Psoas muscle (tissue), 8 donors: ENCODE results near the gene RNF44. TPM values are rescaled to one million over a fixed set of nuclear protein-coding genes. Genes with fewer than 3 reads are reported as not detected.

Source experiments
- ATAC-seq, 4 donors: fragments of 200-7000 bp; cut with Tn5 transposase; one replicate each; pipeline ENCODE4 v1.9.1; 2020; ENCODE audit warnings: moderate library complexity in 3 of 4, mild to moderate bottlenecking in 2 of 4
- DNase-seq, 2 donors: peaks; one replicate each; pipeline ENCODE4 v3.0.0-alpha.2; 2020
- H3K27ac ChIP-seq: fragments of 200-600 bp; one replicate; pipeline ENCODE4 v1.8.0; 2022
- H3K27me3 ChIP-seq, 3 donors: fragments of 200-600 bp in 1 of 3; one replicate each; pipeline versions ENCODE4 v1.6.1 to v1.8.0; 2013 to 2022; ENCODE audit warnings: low read length in 2 of 3, mild to moderate bottlenecking in 2 of 3, moderate library complexity in 1 of 3; ENCODE audit not compliant: insufficient read depth in 3 of 3
- H3K36me3 ChIP-seq, 2 donors: fragments of 200-600 bp in 1 of 2; one replicate each; pipeline versions ENCODE4 v1.6.1 to v1.8.0; 2013 to 2022; ENCODE audit warnings: low read depth in 1 of 2, mild to moderate bottlenecking in 1 of 2, moderate library complexity in 1 of 2; ENCODE audit not compliant: insufficient read depth in 1 of 2
- H3K4me1 ChIP-seq: fragments of 200-600 bp; one replicate; pipeline ENCODE4 v1.8.0; 2022
- H3K4me3 ChIP-seq: fragments of 200-600 bp; one replicate; pipeline ENCODE4 v1.8.0; 2022; ENCODE audit warnings: mild to moderate bottlenecking
- H3K9me3 ChIP-seq: fragments of 200-600 bp; one replicate; pipeline ENCODE4 v1.8.0; 2022
- WGBS, 3 donors: extraction: QIAGEN DNeasy Blood & Tissue Kit; methylation state at CpG; one replicate each; pipeline versions ENCODE4 v1.1.6 to v1.1.7; 2013; 5-methylcytosine and 5-hydroxymethylcytosine counted together
- intact Hi-C, 2 donors: fragments of 100-400 bp; cut with DNase I; formaldehyde crosslinking; loops; one replicate each; pipeline versions ENCODE4 v1.11.0 to v1.14.2; 2022
- polyA plus RNA-seq, 3 donors: library from polyadenylated mRNA; stranded (reverse); fragments of 200-250 nt; gene quantifications; one replicate each; pipeline ENCODE4 v1.2.3, GENCODE V29; 2013
- total RNA-seq, 4 donors: library from RNA; stranded (reverse); fragmentation: NEBNext Ultra II Directional in 2 of 4; extraction: Animal tissue kit (Norgen Biotek cat#: 25700) in 2 of 4; gene quantifications; one replicate each; pipeline versions ENCODE4 v1.2.1 to v1.2.4, GENCODE V29; 2021 to 2023
- TF ChIP-seq, protein P1 (sequence below): fragments of 200-600 bp; IDR thresholded peaks from one replicate; pipeline ENCODE4 v1.8.0; 2022; ENCODE audit warnings: antibody characterized with exemption
- donor health status: healthy with polysubstance abuse.
- donor health status: DM: no; HTN: no; CAD: no; lungs with moderate emphysema.
- donor health status: Bipolar disorder and iron deficiency.
- donor health status: healthy.
- donor health status: DM: yes; HTN: yes; CAD: no.
- donor health status: DM: no; HTN: no; CAD: no.
- donor health status: DM: no; HTN: no; CAD: no.
- donor health status: DM: yes; HTN: yes; CAD: no.

Gene RNF44
- total and polyA plus RNA-seq, 7 donors = 5.6 to 22.4 (median 14.2) TPM

DNA sequence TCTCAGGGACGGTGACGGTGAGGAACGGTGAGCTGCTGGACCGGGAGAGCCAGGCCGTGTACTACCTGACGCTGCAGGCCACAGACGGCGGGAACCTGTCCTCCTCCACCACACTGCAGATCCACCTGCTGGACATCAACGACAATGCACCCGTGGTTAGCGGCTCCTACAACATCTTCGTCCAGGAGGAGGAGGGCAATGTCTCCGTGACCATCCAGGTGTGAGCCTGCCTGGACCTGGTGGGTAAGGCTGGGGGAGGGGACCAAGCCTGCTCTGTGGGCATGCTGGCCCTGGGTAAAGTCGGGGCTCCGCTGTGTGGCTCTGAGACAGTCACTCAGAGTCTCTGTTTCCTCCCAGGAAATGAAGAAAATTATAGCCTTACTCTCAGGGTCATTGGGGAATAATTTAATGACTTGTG lies 41.2 kb upstream of the RNF44 start:
- Histone ChIP-seq H3K4me3 (no peak overlapping the region), H3K27ac (no peak overlapping the region), H3K4me1 (no peaks in the 10 kb centered on the region), H3K36me3 (no peaks in the 10 kb centered on the region), H3K9me3 (no peaks in the 10 kb centered on the region), H3K27me3 (peaks cover 0 to 3% (median 0%) of the 10 kb centered on the region in 3 donors)
- intact Hi-C loops = no loop called here
- ATAC-seq = no peak
- no peak for DNase-seq
- 27 to 33% (median 31%) methylated on average over 15 of the region's 15 CpGs for WGBS, 3 donors
- TF ChIP-seq, protein P1, sequence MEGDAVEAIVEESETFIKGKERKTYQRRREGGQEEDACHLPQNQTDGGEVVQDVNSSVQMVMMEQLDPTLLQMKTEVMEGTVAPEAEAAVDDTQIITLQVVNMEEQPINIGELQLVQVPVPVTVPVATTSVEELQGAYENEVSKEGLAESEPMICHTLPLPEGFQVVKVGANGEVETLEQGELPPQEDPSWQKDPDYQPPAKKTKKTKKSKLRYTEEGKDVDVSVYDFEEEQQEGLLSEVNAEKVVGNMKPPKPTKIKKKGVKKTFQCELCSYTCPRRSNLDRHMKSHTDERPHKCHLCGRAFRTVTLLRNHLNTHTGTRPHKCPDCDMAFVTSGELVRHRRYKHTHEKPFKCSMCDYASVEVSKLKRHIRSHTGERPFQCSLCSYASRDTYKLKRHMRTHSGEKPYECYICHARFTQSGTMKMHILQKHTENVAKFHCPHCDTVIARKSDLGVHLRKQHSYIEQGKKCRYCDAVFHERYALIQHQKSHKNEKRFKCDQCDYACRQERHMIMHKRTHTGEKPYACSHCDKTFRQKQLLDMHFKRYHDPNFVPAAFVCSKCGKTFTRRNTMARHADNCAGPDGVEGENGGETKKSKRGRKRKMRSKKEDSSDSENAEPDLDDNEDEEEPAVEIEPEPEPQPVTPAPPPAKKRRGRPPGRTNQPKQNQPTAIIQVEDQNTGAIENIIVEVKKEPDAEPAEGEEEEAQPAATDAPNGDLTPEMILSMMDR = peak; percentile 22

DNA sequence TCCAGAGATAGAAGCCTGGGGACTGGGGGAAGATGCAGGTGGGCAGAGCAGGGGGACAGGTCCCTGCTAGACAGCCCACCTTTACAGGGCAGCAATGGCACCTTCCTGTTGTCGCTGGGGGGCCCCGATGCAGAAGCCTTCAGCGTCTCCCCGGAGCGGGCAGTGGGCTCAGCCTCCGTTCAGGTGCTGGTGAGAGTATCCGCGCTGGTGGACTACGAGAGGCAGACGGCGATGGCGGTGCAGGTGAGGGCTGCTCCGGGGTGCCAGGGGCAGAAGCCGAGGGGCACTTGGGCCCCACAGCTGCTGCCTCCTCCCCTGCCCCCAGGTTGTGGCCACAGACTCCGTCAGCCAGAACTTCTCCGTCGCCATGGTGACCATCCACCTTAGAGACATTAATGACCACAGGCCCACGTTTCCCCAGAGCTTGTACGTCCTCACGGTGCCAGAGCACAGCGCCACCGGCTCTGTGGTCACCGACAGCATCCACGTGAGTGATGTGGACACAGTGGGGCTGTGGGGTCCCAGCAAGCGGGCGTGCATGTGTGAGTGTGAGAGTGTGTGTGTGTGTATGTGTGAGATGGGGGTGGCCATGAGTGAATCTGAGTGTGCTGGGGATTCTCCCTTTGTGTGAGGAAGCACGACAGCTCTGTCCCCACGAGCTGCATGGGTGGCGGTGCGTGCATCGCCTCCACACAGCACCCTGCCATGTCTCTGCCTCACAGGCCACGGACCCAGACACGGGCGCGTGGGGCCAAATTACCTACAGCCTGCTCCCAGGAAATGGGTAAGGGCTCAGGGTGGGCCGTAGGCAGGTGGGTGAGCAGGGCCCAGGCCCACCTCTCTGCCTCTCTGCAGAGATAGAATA lies 40.3 kb upstream of the RNF44 start:
- Histone ChIP-seq H3K27ac (no peak overlapping the region), H3K4me1 (no peaks in the 10 kb centered on the region), H3K4me3 (no peak overlapping the region), H3K9me3 (no peaks in the 10 kb centered on the region), H3K27me3 (peaks cover 0 to 3% (median 0%) of the 10 kb centered on the region in 3 donors), H3K36me3 (no peaks in the 10 kb centered on the region)
- ATAC-seq (no peak), DNase-seq (no peak)
- WGBS, 3 donors = 77 to 82% (median 79%) methylated on average over 33 to 36 of the region's 36 CpGs
- TF ChIP-seq, protein P1 = no peak
- intact Hi-C loops = no loop called here

DNA sequence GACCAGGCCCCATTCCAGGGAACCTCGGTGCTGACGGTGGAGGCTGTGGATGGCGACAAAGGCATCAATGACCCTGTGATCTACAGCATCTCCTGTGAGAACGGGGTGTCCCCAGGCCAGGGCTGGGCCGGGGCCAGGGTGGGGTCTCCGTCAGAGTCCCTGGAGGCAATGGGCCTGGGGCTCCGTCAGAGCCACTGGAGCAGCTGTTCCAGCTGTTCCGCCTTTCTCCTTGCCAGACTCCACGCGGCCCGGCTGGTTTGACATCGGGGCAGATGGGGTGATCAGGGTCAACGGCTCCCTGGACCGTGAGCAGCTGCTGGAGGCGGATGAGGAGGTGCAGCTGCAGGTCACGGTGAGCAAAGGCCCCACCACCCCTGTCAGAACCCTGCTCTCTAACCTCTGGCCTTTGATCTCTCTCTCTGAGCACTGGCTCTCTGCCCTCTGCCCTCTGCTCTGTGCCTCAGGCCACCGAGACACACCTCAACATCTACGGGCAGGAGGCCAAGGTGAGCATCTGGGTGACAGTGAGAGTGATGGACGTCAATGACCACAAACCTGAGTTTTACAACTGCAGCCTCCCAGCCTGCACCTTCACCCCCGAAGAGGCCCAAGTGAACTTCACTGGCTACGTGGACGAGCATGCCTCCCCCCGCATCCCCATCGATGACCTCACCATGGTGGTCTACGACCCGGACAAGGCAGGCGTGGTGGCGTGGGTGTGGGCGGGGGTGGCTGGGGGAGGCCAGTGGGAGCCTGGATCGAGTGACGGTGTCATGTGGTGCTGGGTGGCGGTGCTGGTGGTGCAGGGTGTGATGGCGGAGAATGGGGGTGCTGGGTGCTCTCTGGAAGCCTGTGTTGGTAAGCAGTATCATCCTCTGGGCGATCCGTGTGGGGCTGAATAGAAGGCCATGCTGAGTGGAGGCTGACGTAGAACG lies 38.6 kb upstream of the RNF44 start:
- H3K27ac ChIP-seq = no peak overlapping the region
- TF ChIP-seq, protein P1 = no peak
- 58 to 60% (median 60%) methylated on average over 35 to 37 of the region's 37 CpGs for WGBS, 3 donors
- H3K4me1 ChIP-seq = no peaks in the 10 kb centered on the region
- no peaks in the 10 kb centered on the region for H3K9me3 ChIP-seq
- H3K36me3 ChIP-seq = no peaks in the 10 kb centered on the region
- DNase-seq = no peak
- no peak overlapping the region for H3K4me3 ChIP-seq
- ATAC-seq = no peak
- intact Hi-C loops = loop anchor here in 1 of 2 donors (2.0 kb wide), 1 partner anchor 71 kb away; the partner anchor contains the start of gene TSPAN17
- peaks cover 0 to 3% (median 0%) of the 10 kb centered on the region in 3 donors for H3K27me3 ChIP-seq

DNA sequence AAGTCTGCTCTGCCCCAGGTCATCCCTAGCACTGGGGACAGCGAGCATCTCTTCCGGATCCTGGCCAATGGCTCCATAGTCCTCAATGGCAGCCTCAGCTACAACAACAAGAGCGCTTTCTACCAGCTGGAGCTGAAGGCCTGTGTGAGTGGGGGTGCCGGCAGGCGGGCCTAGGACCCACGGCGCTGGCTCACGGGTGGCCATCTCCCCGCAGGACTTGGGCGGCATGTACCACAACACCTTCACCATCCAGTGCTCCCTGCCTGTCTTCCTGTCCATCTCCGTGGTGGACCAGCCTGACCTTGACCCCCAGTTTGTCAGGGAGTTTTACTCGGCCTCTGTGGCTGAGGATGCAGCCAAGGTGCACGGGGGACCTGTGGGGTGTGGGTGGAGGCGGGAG lies 37.9 kb upstream of the RNF44 start:
- intact Hi-C loops = loop anchor here in 1 of 2 donors (2.0 kb wide), 1 partner anchor 72 kb away; the partner anchor contains the start of gene TSPAN17

More for the DNA sequence above, 37.9 kb upstream of the RNF44 start:
- peaks cover 0 to 3% (median 0%) of the 10 kb centered on the region in 3 donors for H3K27me3 ChIP-seq
- 74 to 77% (median 75%) methylated on average over 13 to 14 of the region's 14 CpGs for WGBS, 3 donors
- H3K4me1 ChIP-seq = no peaks in the 10 kb centered on the region
- TF ChIP-seq, protein P1 = no peak
- no peaks in the 10 kb centered on the region for H3K36me3 ChIP-seq
- H3K4me3 ChIP-seq = no peak overlapping the region
- no peak for ATAC-seq
- H3K9me3 ChIP-seq = no peaks in the 10 kb centered on the region
- no peak overlapping the region for H3K27ac ChIP-seq
- DNase-seq = no peak
